Breast epithelium (tissue), 3 donors: ENCODE data around the gene HDHD2.

Experiments
- POLR2A ChIP-seq: fragments of 450-650 bp; IDR thresholded peaks from one replicate; pipeline ENCODE4 v1.6.1; 2016; ENCODE audit warnings: antibody characterized with exemption, mild to moderate bottlenecking, moderate library complexity
- POLR2AphosphoS5 ChIP-seq, 3 donors: sonication (generic); formaldehyde crosslinking; IDR thresholded peaks; one replicate each; pipeline ENCODE4 v1.6.1; 2017; ENCODE audit warnings: antibody characterized with exemption in 3 of 3
- TF ChIP-seq, protein P1 (sequence below), 3 donors: fragments of 450-650 bp; IDR thresholded peaks; one replicate each; pipeline ENCODE4 v1.5.1; 2016 to 2017; ENCODE audit warnings: antibody characterized with exemption in 3 of 3, mild to moderate bottlenecking in 3 of 3, moderate library complexity in 3 of 3

DNA sequence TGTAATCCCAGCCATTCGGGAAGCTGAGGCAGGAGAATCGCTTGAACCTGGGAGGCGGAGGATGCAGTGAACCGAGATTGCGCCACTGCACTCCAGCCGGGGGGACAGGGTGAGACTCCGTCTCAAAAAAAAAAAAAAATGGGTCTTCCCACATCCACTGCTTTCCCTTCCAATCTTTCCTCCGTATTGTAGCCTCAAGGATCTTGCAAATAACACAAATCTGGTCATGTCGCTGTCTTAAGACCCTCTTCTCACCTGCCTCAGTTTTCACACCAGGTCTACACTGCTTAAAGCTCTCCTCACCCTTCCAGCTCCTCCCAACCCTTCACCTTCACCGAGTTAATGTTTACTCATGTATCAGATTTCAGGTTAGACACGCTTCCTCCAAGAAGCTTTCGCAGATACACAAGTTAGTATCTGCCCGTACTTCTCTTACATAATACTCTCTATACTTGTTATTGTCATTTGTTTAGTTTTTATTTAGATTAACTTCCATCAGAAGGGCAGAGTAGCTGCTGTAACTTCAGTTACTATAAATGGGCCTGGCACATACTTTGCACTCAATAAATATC is 24.3 kb upstream of the HDHD2 start:
- TF ChIP-seq, protein P1, sequence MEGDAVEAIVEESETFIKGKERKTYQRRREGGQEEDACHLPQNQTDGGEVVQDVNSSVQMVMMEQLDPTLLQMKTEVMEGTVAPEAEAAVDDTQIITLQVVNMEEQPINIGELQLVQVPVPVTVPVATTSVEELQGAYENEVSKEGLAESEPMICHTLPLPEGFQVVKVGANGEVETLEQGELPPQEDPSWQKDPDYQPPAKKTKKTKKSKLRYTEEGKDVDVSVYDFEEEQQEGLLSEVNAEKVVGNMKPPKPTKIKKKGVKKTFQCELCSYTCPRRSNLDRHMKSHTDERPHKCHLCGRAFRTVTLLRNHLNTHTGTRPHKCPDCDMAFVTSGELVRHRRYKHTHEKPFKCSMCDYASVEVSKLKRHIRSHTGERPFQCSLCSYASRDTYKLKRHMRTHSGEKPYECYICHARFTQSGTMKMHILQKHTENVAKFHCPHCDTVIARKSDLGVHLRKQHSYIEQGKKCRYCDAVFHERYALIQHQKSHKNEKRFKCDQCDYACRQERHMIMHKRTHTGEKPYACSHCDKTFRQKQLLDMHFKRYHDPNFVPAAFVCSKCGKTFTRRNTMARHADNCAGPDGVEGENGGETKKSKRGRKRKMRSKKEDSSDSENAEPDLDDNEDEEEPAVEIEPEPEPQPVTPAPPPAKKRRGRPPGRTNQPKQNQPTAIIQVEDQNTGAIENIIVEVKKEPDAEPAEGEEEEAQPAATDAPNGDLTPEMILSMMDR (IDR thresholded peaks at IDR 0.05) = no peak
- TF ChIP-seq POLR2A (no peak), POLR2AphosphoS5 (IDR thresholded peaks at IDR 0.05) (no peak)
